Fibroblast of peridontal ligament (primary cell): ENCODE results near the gene BPI.
"Not testable (repeated sequence)": the region's sequence is repeated elsewhere in the genome, so short reads cannot be mapped to it uniquely, and the experiment has no call there.

Experiments used
- DNase-seq: peaks from one replicate; pipeline ENCODE4 v3.0.0-alpha.2; 2010; ENCODE audit errors: extremely low read depth

BPI gene

GRCh38 chr20:38363004-38363747, 59.2 kb downstream of the BPI start:
- no peak for DNase-seq

- no peak for DNase-seq
Observed at GRCh38 chr20:38369389-38369788, 65.4 kb downstream of the BPI start.

- no peak for DNase-seq
Observed at GRCh38 chr20:38372806-38373205, 68.8 kb downstream of the BPI start.

- no peak for DNase-seq
Observed at GRCh38 chr20:38373231-38373867, 69.4 kb downstream of the BPI start.

GRCh38 chr20:38373898-38374297, 69.9 kb downstream of the BPI start:
- no peak for DNase-seq

- no peak for DNase-seq
Observed at GRCh38 chr20:38377039-38377685, 73.2 kb downstream of the BPI start.

- not testable (repeated sequence) for DNase-seq
Observed at GRCh38 chr20:38377838-38378237, 73.9 kb downstream of the BPI start.

GRCh38 chr20:38383147-38383546, 79.2 kb downstream of the BPI start:
- DNase-seq: no peak

GRCh38 chr20:38386004-38386403, 82.0 kb downstream of the BPI start:
- no peak for DNase-seq

- no peak for DNase-seq
Observed at GRCh38 chr20:38386851-38387250, 82.9 kb downstream of the BPI start.
